PFSK-1 (cell line): ENCODE data around the gene RPL27A.

Experiments
- POLR2AphosphoS5 ChIP-seq: IDR thresholded peaks from 2 replicates; pipeline ENCODE4 v1.6.1; 2012; ENCODE audit warnings: low read depth, mild to moderate bottlenecking, control low read depth, low read length, moderate library complexity
- SIN3A ChIP-seq: IDR thresholded peaks from 2 replicates; pipeline ENCODE4 v1.6.1; 2012; ENCODE audit warnings: mild to moderate bottlenecking, low read length, moderate library complexity, borderline replicate concordance; ENCODE audit not compliant: insufficient read depth
- TAF1 ChIP-seq: IDR thresholded peaks from 2 replicates; pipeline ENCODE4 v1.6.1; 2012; ENCODE audit warnings: low read length, control low read depth, borderline replicate concordance; ENCODE audit not compliant: insufficient read depth
- TF ChIP-seq, protein P1 (sequence below), 2 experiments: IDR thresholded peaks; 2 replicates each; pipeline versions ENCODE4 v1.6.1 to v1.8.0; 2011 to 2012; ENCODE audit warnings: low read depth in 2 of 2, low read length in 2 of 2, control low read depth in 1 of 2, inconsistent platforms in 1 of 2, mild to moderate bottlenecking in 1 of 2, moderate library complexity in 1 of 2; ENCODE audit not compliant: insufficient read depth in 1 of 2

DNA sequence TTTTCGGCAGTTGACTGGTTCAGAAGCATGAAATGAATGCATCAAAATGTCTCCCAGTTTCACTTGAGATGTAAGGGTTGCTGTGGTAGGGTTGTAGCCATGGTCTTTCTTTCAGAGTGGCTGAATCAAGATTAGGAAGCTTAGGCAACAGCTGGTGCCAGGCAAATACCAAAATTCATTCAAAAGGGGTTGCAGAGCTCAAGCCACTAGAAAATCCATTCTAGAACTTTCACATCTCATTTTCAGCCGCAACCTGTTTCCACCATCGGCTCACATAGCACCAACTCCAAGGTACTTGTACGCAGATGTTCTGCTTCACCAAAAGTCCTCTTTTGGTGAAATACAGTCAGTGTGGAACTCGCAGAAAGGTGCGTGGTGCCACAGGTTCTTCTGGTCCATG is 48.1 kb upstream of the RPL27A start:
- TF ChIP-seq POLR2AphosphoS5 (no peak), TAF1 (no peak), SIN3A (no peak)
- TF ChIP-seq, protein P1, sequence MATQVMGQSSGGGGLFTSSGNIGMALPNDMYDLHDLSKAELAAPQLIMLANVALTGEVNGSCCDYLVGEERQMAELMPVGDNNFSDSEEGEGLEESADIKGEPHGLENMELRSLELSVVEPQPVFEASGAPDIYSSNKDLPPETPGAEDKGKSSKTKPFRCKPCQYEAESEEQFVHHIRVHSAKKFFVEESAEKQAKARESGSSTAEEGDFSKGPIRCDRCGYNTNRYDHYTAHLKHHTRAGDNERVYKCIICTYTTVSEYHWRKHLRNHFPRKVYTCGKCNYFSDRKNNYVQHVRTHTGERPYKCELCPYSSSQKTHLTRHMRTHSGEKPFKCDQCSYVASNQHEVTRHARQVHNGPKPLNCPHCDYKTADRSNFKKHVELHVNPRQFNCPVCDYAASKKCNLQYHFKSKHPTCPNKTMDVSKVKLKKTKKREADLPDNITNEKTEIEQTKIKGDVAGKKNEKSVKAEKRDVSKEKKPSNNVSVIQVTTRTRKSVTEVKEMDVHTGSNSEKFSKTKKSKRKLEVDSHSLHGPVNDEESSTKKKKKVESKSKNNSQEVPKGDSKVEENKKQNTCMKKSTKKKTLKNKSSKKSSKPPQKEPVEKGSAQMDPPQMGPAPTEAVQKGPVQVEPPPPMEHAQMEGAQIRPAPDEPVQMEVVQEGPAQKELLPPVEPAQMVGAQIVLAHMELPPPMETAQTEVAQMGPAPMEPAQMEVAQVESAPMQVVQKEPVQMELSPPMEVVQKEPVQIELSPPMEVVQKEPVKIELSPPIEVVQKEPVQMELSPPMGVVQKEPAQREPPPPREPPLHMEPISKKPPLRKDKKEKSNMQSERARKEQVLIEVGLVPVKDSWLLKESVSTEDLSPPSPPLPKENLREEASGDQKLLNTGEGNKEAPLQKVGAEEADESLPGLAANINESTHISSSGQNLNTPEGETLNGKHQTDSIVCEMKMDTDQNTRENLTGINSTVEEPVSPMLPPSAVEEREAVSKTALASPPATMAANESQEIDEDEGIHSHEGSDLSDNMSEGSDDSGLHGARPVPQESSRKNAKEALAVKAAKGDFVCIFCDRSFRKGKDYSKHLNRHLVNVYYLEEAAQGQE (IDR thresholded peaks at IDR 0.05; ENCODE audit: insufficient read depth in 1 of 2, low read depth in 2 of 2, low read length in 2 of 2): no peak
